IPS-15b (cell line): ENCODE results near the gene KRTCAP2.

ENCODE experiments used
- H3K27me3 ChIP-seq: one replicate; pipeline ENCODE4 v1.6.1; 2013; ENCODE audit warnings: low read length; ENCODE audit not compliant: control insufficient read depth, insufficient read depth
- H3K36me3 ChIP-seq: one replicate; pipeline ENCODE4 v1.6.1; 2013; ENCODE audit warnings: low read length; ENCODE audit not compliant: control insufficient read depth, insufficient read depth
- H3K4me1 ChIP-seq: one replicate; pipeline ENCODE4 v1.6.1; 2013; ENCODE audit warnings: mild to moderate bottlenecking, low read length; ENCODE audit not compliant: control insufficient read depth, insufficient read depth
- H3K4me3 ChIP-seq: one replicate; pipeline ENCODE4 v1.5.1; 2013; ENCODE audit warnings: low read depth, low read length
- H3K9ac ChIP-seq: one replicate; pipeline ENCODE4 v1.6.1; 2013; ENCODE audit warnings: low read depth, mild to moderate bottlenecking, low read length
- H3K9me3 ChIP-seq: one replicate; pipeline ENCODE4 v1.6.1; 2013; ENCODE audit warnings: mild to moderate bottlenecking, low read length; ENCODE audit not compliant: control insufficient read depth, insufficient read depth

KRTCAP2 gene

DNA sequence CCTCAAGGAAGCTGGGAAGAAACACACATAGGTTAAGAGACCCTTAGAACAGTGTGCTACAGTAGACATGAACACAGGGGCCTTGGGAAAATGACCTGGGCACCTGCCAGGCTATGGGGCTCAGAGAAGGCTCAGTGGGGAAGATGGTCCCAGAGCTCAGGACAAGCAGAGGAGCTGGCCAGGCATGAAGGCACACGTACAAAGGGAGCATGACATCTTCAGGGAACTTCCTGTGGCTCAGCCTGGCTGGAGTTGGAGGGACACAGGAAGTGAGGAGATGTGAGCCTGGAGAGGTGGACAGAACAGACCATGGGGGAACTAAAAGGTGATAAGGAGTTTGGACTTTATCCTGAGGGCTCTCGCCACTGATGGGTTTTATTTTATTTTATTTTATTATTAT lies 41.2 kb downstream of the KRTCAP2 start:
- Histone ChIP-seq H3K36me3 (no peaks in the 10 kb centered on the region), H3K9ac (no peak overlapping the region), H3K4me1 (peaks cover 23% of the 10 kb centered on the region), H3K9me3 (no peaks in the 10 kb centered on the region), H3K27me3 (peaks cover 38% of the 10 kb centered on the region), H3K4me3 (no peak overlapping the region)

DNA sequence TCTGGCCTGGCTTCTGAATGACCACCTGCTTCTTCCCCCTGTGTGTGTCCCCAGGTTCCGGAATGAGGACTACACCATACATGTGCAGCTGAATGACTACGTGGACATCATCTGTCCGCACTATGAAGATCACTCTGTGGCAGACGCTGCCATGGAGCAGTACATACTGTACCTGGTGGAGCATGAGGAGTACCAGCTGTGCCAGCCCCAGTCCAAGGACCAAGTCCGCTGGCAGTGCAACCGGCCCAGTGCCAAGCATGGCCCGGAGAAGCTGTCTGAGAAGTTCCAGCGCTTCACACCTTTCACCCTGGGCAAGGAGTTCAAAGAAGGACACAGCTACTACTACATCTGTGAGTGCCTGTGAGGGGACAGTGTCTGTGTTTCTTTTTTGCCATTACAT lies 41.8 kb downstream of the KRTCAP2 start:
- Histone ChIP-seq H3K9me3 (no peaks in the 10 kb centered on the region), H3K4me1 (peaks cover 22% of the 10 kb centered on the region), H3K4me3 (no peak overlapping the region), H3K27me3 (peaks cover 43% of the 10 kb centered on the region), H3K9ac (no peak overlapping the region), H3K36me3 (no peaks in the 10 kb centered on the region)

DNA sequence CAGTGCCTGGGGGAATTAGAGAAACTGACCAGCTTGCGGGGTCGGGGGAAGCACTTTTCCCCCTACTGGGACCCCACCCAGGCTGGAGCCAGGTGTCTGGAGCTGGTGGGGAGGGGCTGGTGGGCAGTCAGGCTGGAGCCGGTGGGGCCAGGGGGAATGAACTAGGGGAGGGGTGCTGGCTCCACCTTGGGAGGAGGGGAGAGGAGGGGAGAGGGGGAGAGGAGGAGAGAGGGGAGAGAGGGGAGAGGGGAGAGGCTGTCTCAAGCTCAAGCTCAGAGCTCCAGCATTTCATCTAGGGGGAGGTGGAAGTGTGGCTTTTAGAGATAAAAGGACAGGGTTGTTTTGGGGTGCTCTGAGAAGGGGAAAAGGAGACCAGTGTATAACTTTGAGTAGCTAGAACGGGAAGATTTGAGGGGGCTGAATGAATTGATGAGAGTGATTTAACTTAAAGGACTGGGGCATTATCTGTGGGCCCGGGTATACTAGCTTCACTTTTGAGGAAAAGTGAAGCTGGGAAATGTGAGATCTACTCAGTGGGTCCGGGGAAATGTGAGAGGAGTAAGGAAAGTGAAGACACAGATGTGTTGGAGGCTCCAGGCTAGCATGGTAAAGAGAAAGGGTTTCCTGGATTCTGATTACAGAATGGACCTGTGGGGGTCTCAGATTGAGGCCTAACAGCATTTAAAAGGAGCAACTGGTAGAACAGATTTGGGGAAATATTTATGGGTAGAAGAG lies 42.7 kb downstream of the KRTCAP2 start:
- H3K36me3 ChIP-seq = no peaks in the 10 kb centered on the region
- no peaks in the 10 kb centered on the region for H3K9me3 ChIP-seq
- H3K4me3 ChIP-seq = peak overlapping the region; percentile 87
- H3K27me3 ChIP-seq = peaks cover 51% of the 10 kb centered on the region
- peaks cover 24% of the 10 kb centered on the region for H3K4me1 ChIP-seq
- H3K9ac ChIP-seq = no peak overlapping the region

DNA sequence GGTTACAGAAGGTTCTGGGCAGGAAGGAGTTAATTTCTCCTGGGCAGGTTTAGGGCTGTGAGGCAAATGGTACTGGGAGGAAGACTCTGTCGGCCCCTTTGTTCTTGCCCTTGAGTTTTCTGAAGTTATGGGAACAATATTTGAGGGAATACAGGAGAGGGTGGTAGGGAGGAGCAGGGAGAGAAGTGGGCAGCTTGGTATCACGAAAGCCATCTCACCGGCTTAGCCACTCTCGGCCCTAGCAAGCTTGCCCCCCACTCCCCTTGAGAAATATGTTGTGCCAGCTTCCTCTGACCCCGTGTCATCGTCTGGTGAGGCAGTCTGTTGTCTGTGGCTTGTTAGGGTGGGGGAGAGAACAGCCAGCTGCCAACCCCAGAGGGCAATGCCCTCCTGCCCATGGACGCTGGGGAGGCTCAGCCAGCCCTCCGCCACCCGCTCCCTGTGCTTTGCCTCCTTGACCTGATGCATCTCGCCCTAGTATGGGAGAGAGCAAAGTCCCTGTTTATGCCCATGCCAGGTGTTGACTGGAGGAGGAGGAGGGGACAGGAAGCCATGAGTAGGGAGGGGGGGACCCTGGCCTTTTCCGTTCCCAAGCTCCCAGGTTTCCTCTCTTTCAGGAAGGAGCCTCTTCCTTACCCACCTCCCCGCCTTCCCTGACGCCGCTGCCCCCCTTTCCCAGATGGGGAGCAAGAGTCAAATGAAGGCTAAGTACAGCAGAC lies 44.2 kb downstream of the KRTCAP2 start:
- peak overlapping the region; percentile 87 for H3K4me3 ChIP-seq
- H3K27me3 ChIP-seq = peaks cover 64% of the 10 kb centered on the region

DNA sequence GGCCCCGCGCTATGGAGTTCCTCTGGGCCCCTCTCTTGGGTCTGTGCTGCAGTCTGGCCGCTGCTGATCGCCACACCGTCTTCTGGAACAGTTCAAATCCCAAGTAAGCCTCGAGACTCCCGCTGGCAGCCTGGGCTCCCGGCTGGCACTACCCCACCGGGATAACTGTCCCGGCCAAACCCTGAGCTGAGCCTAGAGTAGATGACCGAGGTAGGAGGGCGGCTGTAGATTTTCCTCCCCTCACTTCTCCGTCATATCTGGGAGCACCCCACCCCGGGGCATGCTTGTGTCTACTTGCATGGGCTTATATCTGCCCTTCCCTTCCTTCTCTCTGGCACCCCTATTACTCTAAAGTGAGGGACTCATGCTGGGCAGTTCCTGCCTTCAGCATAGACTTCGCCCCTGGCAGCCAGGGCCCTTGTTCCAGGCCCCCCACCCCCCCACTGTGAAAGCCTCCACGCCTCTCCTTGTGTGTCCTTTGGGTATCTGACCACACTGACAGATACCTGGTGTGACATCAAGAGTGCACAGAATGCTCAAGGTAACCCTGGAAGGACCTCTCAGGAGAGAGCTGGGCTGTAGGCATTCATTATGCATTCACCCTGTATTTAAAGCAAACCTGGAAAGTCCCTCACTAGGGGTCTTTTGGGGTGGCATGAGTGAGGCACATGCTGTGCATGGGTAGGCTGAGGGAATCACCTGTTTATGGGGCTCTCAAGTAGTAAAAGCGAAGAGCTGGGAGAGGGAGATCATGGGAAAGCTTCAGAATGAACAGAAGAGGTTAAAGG lies 44.9 kb downstream of the KRTCAP2 start:
- H3K27me3 ChIP-seq = peaks cover 68% of the 10 kb centered on the region
- peaks cover 32% of the 10 kb centered on the region for H3K4me1 ChIP-seq
- no peaks in the 10 kb centered on the region for H3K36me3 ChIP-seq
- no peak overlapping the region for H3K9ac ChIP-seq
- H3K4me3 ChIP-seq = peak overlapping the region; percentile 87
- H3K9me3 ChIP-seq = no peaks in the 10 kb centered on the region

More for the DNA sequence above, 44.2 kb downstream of the KRTCAP2 start:
- no peaks in the 10 kb centered on the region for H3K9me3 ChIP-seq
- no peak overlapping the region for H3K9ac ChIP-seq
- no peaks in the 10 kb centered on the region for H3K36me3 ChIP-seq
- peaks cover 32% of the 10 kb centered on the region for H3K4me1 ChIP-seq

DNA sequence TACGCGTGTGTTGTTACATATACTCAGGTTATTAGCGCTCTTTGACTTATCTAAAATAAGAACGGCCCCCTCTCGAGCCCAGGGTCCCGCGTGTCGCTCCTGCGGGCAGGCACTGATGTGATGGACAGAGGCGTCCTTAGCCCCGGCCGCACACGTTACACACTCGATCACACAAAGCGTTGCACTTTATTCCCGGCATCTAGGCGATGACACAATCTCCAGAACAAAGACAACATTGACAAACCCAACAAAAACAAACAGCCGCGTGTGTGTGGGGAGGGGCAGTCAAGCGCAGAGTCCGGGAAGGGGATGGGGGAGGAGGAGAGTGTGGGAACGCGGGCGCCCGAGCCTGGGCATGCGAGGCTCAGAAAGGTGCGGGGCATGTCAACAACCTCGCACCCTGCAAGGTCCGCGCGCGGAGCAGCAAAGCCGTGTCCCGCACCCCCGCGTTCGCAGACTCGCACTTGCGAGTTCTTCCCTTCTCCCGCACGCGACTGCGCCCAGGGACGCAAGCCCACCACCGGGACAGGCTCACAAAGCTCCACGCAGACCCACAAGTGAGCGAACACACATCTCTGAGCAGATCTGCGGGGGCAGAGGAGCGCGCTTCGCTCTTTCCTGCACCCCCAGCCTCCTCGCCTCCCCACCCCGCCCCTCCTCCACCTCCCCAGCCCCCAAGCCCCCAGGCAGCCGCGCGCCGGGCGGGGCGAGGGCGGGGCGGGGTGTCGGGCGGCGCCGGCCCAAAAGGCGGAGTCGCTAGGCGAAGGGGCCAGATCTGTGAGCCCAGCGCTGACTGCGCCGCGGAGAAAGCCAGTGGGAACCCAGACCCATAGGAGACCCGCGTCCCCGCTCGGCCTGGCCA lies 45.8 kb downstream of the KRTCAP2 start, which contains the start of gene EFNA1:
Gene EFNA1 (plus strand): TSS at position 772 of the 862 bp plus-strand sequence. CDS start 102 bp downstream, outside the sequence.
- Histone ChIP-seq H3K9me3 (no peaks in the 10 kb centered on the region), H3K36me3 (no peaks in the 10 kb centered on the region), H3K4me1 (peaks cover 32% of the 10 kb centered on the region), H3K4me3 (peak within 1 kb of the TSS; percentile 87), H3K9ac (no peak within 1 kb of the TSS), H3K27me3 (peaks cover 68% of the 10 kb centered on the region)

DNA sequence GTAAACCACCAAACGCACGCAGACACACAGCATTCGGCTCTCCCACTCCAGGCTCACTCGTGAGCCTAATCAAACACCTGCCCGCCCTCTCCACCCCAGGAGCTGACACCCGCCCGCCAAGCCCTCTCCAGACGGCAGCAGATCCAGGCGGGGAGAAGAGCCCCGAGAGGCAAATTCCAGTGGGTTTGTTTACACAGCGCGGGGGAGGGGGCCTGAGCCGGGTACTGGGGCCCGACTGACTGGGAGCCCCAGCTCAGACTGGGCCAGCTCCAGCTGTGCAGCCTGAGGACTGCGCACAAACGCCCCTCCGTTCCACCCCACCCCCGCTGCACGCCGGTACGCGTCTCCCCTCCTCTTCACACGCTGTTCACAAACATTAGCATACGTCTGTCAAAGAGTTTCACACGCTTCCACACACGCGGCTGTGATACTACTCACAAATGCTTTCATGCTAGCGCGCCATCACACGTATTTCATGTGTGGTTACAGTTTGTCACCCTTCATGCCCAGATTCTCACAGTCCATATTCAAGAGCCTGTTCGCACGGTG lies 46.5 kb downstream of the KRTCAP2 start:
- Histone ChIP-seq H3K4me3 (peak overlapping the region; percentile 87), H3K9me3 (no peaks in the 10 kb centered on the region), H3K27me3 (peaks cover 68% of the 10 kb centered on the region), H3K36me3 (no peaks in the 10 kb centered on the region), H3K4me1 (peaks cover 32% of the 10 kb centered on the region), H3K9ac (no peak overlapping the region)

DNA sequence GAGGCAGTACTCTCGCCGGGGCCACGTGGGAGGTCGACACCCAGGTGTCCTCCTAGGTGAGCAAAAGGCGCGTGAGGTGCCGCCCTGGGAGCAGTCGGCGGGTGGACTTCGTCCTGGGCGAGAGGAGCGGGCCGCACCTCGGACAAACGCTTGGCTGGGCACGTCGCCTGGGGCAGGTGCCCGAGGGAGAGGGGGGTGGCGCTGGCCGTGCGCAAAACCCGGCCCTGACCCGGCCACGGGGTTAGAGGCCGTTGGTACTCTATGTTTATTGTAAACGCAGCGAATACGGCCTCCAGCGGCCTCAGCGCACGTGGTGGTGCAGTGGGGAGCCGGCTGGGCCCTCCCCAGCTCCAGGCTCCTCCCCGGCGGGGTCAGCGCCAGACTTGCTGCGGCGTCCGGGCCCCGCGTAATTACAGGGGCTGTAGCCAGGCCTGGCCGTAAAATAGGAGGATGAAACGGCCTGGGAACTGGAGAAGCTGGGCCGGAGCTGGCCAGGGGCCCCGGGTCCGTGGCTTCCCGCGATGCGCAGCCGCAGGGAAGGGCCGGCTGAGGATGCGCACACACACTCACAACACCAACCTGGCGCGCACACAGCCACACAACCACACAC lies 47.1 kb downstream of the KRTCAP2 start:
- H3K4me3 ChIP-seq = peak overlapping the region; percentile 87

DNA sequence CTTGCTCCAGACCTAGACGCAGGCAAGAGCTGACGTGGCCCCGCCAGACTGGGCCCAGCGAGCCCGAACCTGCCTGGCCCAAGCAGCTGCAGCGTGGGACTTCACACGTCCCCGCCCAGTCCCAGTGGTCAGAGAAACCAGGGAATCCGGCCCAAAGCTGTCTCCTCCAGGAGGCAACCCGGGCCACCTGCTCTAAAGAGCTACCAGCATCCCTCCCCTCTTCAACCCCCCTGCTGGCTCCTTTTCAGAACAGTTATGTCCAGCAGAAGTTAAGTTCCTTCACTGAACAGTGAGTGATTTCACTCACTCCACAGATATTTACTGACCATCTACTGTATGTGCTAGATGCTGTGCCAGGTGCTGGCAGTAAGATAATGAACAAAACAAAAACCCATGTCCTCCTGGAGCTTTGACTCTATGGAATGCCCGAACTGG lies 47.6 kb downstream of the KRTCAP2 start:
- H3K4me1 ChIP-seq = peaks cover 30% of the 10 kb centered on the region
- H3K27me3 ChIP-seq = peaks cover 68% of the 10 kb centered on the region
- no peak overlapping the region for H3K9ac ChIP-seq
- peak overlapping the region; percentile 87 for H3K4me3 ChIP-seq
- H3K36me3 ChIP-seq = no peaks in the 10 kb centered on the region
- no peaks in the 10 kb centered on the region for H3K9me3 ChIP-seq

More for the DNA sequence above, 47.1 kb downstream of the KRTCAP2 start:
- Histone ChIP-seq H3K36me3 (no peaks in the 10 kb centered on the region), H3K9ac (no peak overlapping the region), H3K9me3 (no peaks in the 10 kb centered on the region), H3K27me3 (peaks cover 66% of the 10 kb centered on the region), H3K4me1 (peaks cover 32% of the 10 kb centered on the region)

DNA sequence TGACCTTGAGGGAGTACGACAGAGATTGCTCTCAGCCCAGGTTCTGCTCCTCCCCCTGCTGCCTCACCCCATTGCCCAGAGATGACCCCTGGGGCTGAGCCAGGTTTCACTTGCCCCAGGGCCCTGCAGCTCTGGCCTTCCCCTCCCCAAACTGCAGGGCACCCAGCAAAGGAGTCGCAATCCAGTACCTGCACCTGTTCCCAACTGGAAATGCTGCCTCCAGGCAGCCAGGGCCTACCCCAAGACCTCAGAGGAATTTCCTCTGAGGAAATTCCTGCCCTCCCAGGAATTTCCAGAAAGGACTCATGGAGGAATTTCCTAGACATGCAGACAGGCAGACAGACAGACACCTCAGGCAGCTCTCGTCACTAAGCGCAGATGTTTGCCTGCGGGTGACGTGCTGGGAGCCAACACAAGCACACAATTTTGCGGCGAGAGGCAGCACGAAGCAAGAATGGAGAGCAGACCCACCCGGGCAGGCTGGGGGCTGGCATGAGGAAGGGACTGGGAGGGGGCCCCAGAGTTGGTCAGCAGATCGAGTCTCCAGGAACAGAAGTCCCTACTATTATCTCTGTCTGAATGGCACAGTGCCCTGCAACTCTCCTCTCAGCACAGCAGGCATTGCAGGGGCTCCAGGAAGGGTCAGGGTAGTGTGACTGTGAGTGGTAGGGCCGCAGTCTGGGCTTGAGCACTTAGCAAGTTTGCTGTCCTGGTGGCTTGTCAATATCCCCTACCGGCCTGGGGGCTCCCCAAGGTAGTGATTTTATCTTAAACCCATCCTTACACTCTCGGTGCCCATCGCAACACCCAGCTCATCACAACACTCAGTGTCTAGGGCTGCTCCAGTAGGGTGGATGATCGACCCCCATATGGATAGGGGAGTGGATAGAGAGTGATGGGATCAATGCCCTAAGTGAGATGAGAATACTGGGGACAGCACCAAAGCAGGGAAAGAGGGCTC lies 48.3 kb downstream of the KRTCAP2 start:
- no peaks in the 10 kb centered on the region for H3K36me3 ChIP-seq
- peaks cover 70% of the 10 kb centered on the region for H3K27me3 ChIP-seq
- H3K4me1 ChIP-seq = peaks cover 25% of the 10 kb centered on the region
- H3K9ac ChIP-seq = no peak overlapping the region
- H3K4me3 ChIP-seq = peak overlapping the region; percentile 87
- no peaks in the 10 kb centered on the region for H3K9me3 ChIP-seq
